ENCODE results near the gene KCNF1.

DNA sequence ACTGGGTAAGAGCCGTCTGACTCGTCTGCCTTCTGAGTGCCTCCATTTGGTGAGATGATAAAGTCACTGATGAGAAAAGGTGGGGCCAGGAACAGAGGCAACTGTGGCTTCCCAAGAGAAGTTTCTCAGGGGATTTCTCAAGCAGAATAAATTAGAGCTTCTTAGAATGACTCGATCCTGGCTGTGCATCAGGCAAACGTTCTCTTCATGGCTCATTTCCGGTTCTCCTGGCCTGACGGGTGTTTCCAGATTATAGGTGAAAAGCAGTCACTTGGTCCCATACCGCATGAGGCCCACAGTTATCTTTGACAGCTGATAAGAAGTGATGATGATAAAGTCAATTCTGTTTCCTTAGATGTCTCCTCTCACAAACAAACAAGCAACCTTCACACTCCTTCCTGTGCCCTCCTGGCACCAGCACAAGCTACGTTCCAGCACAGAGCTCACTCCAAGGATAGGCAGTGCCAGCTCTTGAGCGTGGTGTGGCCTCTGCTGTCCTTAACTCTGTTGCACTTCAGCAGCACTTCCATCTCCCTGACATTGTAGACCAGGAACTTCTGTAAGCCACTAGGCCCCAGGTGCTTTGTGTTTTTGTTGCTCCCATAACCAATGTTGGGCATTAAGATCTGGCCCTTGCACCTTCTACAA lies 37.8 kb upstream of the KCNF1 start:
- no peak for TF ChIP-seq YY1 (IDR thresholded peaks at IDR 0.05; ENCODE audit: low read depth, low read length)
- TF ChIP-seq, protein P1, sequence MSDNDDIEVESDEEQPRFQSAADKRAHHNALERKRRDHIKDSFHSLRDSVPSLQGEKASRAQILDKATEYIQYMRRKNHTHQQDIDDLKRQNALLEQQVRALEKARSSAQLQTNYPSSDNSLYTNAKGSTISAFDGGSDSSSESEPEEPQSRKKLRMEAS (IDR thresholded peaks at IDR 0.05) = no peak
- TF ChIP-seq, protein P2, sequence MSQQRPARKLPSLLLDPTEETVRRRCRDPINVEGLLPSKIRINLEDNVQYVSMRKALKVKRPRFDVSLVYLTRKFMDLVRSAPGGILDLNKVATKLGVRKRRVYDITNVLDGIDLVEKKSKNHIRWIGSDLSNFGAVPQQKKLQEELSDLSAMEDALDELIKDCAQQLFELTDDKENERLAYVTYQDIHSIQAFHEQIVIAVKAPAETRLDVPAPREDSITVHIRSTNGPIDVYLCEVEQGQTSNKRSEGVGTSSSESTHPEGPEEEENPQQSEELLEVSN (IDR thresholded peaks at IDR 0.05) = no peak
- TF ChIP-seq SIX5 (IDR thresholded peaks at IDR 0.05; ENCODE audit: low read depth, low read length) = no peak
- TF ChIP-seq CHD2 (IDR thresholded peaks at IDR 0.05; ENCODE audit: low read length) = no peak
- TF ChIP-seq TAF1 (IDR thresholded peaks at IDR 0.05; ENCODE audit: low read depth, low read length) = no peak
- TF ChIP-seq POLR2A (IDR thresholded peaks at IDR 0.05; ENCODE audit: control extremely low read depth in 1 of 2, low read depth in 2 of 2, low read length in 2 of 2) = no peak
